NCI-H524 treated with DMSO at 0.1 percent for 48 hours (cell line): ENCODE data around the gene KIFC1.

ENCODE experiments used
- DNase-seq: peaks from one replicate; lab custom pipeline; 2025; lab: John Stamatoyannopoulos, UW

Gene KIFC1

DNA sequence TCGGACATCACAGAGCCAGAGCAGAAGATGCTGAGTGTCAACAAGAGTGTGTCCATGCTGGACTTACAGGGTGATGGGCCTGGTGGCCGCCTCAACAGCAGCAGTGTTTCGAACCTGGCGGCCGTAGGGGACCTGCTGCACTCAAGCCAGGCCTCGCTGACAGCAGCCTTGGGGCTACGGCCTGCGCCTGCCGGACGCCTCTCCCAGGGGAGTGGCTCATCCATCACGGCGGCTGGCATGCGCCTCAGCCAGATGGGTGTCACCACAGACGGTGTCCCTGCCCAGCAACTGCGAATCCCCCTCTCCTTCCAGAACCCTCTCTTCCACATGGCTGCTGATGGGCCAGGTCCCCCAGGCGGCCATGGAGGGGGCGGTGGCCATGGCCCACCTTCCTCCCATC lies 51.4 kb downstream of the KIFC1 start:
- DNase-seq: no peak

DNA sequence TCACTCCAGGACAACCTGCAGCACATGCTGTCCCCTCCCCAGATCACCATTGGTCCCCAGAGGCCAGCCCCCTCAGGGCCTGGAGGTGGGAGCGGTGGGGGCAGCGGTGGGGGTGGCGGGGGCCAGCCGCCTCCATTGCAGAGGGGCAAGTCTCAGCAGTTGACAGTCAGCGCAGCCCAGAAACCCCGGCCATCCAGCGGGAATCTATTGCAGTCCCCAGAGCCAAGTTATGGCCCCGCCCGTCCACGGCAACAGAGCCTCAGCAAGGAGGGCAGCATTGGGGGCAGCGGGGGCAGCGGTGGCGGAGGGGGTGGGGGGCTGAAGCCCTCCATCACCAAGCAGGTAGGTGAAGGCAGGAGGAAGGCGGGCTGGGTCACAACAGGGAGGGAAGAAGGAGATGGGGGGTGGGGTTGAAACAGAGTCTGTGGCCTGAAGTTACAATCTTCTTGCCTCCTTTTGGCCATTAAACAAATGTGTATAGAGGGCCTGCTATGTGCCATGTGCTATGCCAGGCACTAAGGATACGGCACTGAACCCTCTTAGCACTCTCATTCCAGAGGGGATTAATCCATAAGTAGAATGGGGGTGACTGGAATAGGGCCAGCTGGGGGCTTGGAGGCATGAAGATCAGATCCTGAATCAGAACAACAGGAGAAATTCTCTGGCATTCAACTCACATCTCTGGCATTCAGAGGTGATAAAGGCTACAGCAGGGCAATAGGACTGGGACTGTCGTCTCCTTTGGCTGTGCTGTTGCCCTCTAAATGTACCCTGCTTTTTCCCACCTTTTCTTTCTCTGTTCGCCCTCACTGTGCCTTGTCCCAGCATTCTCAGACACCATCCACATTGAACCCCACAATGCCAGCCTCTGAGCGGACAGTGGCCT lies 52.2 kb downstream of the KIFC1 start:
- no peak for DNase-seq

DNA sequence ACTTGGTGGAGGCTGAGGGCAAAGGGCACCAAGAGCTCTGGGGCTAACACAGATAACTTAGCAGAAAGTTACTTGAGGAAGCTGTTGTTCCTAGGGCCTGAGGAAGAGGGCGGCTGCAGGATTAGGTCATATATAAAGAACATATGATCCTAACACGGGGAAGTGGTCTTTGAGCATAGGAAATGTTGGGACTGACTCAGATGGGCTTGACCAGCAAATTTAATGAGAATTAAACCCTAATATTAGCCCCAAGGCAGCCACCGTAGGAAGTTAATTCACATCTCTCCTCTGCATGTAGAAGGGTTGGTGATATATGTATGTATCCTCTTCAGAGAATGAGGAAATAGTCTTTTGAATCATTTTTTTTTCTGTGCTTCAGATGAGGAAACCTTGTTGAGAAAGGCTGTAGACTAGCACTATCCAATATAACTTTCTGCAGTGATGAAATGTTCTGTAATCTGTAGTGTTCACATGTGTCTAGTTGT lies 53.5 kb downstream of the KIFC1 start:
- DNase-seq: no peak

DNA sequence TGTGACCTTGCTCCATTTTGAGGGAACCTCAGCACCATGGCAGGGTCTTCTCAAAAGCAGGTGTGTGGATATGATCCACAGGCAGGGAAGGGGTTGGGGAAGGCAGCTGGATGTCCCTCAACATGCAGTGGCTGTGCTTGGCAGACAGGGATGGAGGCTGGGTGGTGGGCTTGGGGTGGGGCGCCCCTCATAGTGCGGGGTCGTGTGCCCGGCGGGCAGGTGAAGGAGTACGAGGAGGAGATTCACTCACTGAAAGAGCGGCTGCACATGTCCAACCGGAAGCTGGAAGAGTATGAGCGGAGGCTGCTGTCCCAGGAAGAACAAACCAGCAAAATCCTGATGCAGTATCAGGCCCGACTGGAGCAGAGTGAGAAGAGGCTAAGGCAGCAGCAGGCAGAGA lies 54.7 kb downstream of the KIFC1 start:
- no peak for DNase-seq

DNA sequence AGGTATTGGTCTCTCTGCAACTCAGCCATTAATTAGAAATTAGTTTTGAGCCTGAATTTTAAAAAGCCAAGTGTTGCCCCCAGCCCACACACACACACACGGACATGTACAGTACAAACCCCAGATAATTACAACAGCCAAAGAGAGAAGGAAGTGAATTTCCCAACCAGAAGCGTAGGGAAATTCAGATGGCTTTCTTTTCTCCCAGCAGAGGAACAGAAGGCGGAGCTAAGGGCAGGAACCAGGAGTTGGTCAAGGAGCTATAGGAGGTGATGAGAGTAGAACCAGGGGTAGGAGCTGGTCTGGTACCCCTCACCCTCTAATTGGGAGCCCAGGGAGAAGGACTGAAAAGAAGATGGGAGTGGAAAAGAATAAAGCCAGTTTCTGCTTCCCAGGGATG lies 58.8 kb downstream of the KIFC1 start:
- DNase-seq: no peak

DNA sequence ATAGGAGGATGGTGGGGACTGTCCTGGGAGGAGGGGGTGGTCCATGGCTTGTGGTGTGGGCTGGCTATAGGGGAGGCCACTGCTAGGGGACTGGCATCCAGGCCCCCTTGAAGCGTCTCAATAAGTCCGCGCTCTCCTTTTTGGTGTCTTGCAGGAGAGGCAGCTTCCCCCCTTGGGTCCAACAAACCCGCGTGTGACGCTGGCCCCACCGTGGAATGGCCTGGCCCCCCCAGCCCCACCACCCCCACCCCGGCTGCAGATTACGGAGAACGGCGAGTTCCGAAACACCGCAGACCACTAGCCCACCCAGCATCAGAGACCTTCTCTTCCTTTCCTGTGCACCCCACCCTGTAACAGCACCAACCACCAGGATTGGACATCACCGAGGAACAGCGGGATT lies 60.0 kb downstream of the KIFC1 start:
- DNase-seq: no peak

DNA sequence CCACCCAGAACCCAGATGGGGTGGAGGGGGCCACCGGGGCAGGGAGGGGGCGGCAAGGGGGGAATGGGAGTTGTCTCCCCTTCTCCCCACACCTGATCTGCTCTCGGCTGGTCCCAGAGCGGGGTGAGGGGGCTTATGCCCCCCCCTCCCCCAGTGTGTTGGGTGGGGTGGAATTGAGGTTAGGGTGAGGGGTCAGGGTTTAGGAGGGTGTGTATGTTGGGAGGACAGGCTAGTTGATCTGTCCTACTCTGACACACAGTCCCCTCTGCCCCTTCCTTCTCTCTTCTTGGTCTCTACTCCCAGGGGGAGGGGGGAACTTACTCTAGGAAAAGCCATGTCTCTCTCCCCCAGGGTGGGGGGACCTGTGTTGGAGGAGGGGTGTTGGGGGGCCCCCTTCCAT lies 60.9 kb downstream of the KIFC1 start:
- no peak for DNase-seq

DNA sequence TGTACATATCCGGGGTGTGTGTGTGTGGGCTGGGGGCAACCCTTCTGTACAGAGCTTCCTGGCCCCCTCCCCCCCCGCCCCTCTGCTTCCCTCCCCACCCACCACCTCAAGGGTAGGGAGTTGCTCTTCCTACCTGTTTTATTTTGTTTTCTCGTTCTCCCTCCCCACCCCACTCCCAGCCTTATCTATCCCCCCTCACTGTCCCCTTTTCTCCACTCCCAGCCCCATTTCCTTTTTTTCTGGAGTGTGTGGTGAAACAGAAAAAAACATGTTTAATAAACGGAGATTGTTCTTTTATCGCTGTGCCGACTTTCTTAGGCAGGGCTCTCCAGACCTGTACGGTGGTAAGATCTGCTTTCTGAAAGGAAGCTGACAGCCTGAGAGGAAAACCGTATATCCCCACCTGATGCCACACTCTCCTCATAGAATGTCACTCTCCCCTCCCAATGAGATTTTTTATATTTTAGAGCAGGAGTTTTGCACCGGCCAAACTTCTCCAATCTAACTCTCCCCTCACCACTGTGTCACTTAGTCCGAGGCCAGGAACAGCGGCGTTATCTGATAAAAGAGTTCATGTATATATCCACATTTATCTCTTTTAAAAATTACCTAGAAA lies 61.9 kb downstream of the KIFC1 start:
- DNase-seq: no peak

DNA sequence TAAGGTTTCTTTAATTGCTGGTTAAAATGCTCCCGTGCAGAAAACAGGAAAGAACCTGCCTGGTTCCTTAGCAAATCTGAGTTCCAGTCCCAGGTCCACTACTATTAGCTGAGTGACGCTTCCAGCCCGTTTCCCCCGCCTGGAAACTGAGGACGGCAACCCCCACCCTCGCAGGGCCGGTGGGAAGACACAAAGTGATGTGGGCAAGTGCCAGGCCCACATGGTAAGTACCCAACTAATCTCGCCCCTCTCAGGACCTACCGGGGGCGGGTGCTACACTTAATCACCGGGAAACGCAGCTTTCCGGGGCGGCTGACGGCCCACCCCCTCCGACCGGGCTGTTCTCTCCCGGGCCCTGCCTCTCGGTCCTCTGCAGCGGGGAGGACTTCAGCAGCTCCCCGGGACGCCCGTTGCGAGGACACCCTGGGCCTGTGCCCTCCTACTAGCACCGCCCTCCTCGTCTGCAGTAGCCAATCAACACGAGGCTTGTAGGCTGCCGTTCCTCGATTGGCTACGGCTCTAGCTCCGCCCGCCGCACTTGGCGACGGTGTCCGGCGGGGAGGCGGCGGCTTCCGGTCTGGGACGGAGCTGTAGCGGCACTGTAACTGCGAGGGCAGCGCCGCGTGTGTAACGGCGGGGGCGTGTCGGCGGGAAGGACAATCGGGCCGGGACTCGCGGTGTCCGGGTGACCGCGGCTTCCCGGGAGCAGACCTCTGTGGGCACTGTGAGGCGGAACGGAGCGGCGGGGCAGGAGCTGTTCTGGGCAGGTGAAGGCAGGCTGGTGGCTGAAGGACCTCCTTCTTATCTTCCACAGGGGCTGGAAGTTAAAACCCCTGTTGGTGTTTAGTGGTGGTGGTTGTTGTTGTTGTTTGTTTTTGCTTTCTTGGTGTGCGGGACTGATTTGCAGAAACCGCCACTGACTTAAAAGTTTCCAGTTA lies 62.7 kb downstream of the KIFC1 start, which contains the start of gene ZBTB9:
Gene ZBTB9 (plus strand): TSS at position 568 of the 938 bp plus-strand sequence. CDS start 525 bp downstream, outside the sequence.
- DNase-seq: peak; percentile 76

DNA sequence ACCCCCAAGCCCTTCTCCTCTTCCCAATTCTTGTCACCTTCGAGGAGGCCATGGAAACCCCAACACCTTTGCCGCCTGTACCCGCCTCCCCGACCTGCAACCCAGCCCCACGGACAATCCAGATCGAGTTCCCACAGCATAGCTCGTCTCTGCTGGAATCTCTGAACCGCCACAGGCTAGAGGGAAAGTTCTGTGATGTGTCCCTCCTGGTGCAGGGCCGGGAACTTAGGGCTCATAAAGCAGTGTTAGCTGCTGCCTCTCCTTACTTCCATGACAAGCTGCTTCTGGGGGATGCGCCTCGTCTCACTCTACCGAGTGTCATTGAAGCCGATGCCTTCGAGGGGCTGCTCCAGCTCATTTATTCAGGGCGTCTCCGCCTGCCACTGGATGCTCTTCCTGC lies 63.4 kb downstream of the KIFC1 start:
- no peak for DNase-seq

DNA sequence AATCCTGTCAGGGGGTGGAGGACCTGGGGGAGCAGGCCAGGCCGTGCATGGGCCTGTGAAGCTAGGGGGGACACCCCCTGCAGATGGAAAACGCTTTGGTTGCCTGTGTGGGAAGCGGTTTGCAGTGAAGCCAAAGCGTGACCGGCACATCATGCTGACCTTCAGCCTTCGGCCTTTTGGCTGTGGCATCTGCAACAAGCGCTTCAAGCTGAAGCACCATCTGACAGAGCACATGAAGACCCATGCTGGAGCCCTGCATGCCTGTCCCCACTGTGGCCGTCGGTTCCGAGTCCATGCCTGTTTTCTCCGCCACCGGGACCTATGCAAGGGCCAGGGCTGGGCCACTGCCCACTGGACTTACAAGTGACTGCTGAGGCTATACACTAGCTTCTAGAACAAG lies 64.5 kb downstream of the KIFC1 start:
- no peak for DNase-seq

DNA sequence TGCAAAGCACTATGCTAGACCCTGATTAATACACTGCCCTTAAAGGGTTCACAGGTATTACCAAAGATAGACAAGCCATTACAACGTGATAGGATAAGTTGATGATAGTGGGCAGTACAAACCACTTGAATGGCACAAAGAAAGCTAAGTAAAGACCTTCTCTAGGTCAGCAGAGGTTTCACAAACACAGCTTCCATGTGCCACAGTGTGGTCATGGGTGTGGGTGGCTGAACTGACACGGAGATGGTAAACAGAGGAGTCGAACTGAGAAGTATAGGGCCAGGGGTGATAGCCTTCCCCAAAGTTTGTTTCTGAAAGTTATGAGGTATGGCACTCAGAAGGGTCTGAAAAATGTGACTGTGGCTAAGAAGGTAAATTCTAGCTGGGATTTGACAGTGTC lies 67.1 kb downstream of the KIFC1 start:
- DNase-seq: no peak

DNA sequence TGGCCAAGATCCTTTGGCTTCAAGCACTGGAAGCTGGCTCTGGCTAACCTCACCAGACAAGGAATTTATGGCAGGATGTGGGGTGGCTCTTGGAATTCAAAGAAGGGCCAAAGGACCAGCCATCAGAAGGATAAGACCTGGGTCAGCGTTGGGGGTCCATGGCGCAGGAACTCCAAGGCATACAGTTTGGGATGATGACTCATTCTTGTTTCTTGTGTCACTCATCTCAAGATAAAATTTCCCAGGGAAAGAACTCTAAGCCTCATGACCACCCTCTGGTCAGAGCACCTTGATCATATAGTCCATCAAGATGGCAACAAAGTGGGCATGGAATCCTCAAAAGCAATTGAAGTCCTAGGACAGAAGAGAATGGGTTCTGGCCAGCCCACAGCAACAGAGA lies 67.6 kb downstream of the KIFC1 start:
- DNase-seq: no peak
